HL-60 (cell line): Measurements from ENCODE around the gene SLC39A6.

Experiments
- CTCF ChIP-seq: IDR thresholded peaks from one replicate; pipeline ENCODE4 v1.5.1; 2011; ENCODE audit warnings: low read length, control low read depth, inconsistent platforms; ENCODE audit not compliant: insufficient read depth
- POLR2AphosphoS5 ChIP-seq: IDR thresholded peaks from 2 replicates; pipeline ENCODE4 v1.6.1; 2012; ENCODE audit warnings: low read depth

- TF ChIP-seq CTCF (no peak), POLR2AphosphoS5 (no peak)
These were observed 29.8 kb downstream of the SLC39A6 start for GRCh38 chr18:36099311-36099710.
